HepG2 (cell line): ENCODE measurements around the gene SND1. TPM values are rescaled to one million over a fixed set of nuclear protein-coding genes. Genes with fewer than 3 reads are reported as not detected.

Experiments
- ARNT ChIP-seq: fragments of 450-650 bp; IDR thresholded peaks from 2 replicates; pipeline ENCODE4 v1.6.1; 2017
- ISX ChIP-seq: sonication (generic); formaldehyde crosslinking; conservative IDR thresholded peaks from 2 replicates; pipeline ENCODE4 v1.5.0; 2020; ENCODE audit warnings: missing genetic modification reagents
- MXD4 ChIP-seq: IDR thresholded peaks from 2 replicates; pipeline ENCODE4 v1.6.1; 2016; ENCODE audit warnings: mild to moderate bottlenecking, missing biosample characterization, missing genetic modification reagents
- POLR2AphosphoS5 ChIP-seq: IDR thresholded peaks from 2 replicates; pipeline ENCODE4 v1.6.1; 2012; ENCODE audit warnings: low read depth, low read length
- SOX6 ChIP-seq, 2 experiments: fragments of 450-650 bp in 1 of 2; sonication (generic) in 1 of 2; formaldehyde crosslinking in 1 of 2; IDR thresholded peaks; 2 replicates each; pipeline versions ENCODE4 v1.4.0 to v1.6.1; 2017 to 2020; ENCODE audit warnings: antibody characterized with exemption in 1 of 2, mild to moderate bottlenecking in 1 of 2, missing genetic modification reagents in 1 of 2
- TEAD3 ChIP-seq: optimal IDR thresholded peaks from 2 replicates; pipeline ENCODE3; 2016; ENCODE audit warnings: borderline replicate concordance
- ZNF629 ChIP-seq: sonication (generic); formaldehyde crosslinking; conservative IDR thresholded peaks from 2 replicates; pipeline ENCODE4 v1.5.0; 2020; ENCODE audit warnings: missing genetic modification reagents
- ZSCAN20 ChIP-seq: sonication (generic); formaldehyde crosslinking; IDR thresholded peaks from 2 replicates; pipeline ENCODE4 v1.4.0; 2020; ENCODE audit warnings: missing genetic modification reagents, mild to moderate bottlenecking, borderline replicate concordance
- polyA plus RNA-seq, 8 experiments: library from polyadenylated mRNA; depleted of rRNA in 3 of 8; stranded (reverse) in 7 of 8; unstranded in 1 of 8; fragments of >200 nt; fragmentation: Illumina TruSeq in 4 of 8; extraction: Trizol in 4 of 8; gene quantifications; 2 replicates each; pipeline versions ENCODE4 v1.2.1 to v1.2.3, GENCODE V29; 2011 to 2016; ENCODE audit warnings: low read depth in 4 of 8, missing spikeins in 1 of 8, mixed read lengths in 1 of 8; ENCODE audit not compliant: insufficient read depth in 1 of 8
- total RNA-seq, 5 experiments: library from RNA; depleted of rRNA; stranded (reverse); fragments of >200 nt; fragmentation: Illumina TruSeq; extraction: Trizol; gene quantifications; 2 replicates each; pipeline ENCODE4 v1.2.3, GENCODE V29; 2016; ENCODE audit warnings: low read depth in 1 of 5
- TF ChIP-seq, protein P1 (sequence below): sonication (generic); formaldehyde crosslinking; IDR thresholded peaks from 2 replicates; pipeline ENCODE4 v1.8.0; 2022; ENCODE audit warnings: missing genetic modification reagents, mild to moderate bottlenecking, moderate library complexity, borderline replicate concordance
- TF ChIP-seq, protein P2 (sequence below): sonication (generic); IDR thresholded peaks from 2 replicates; pipeline ENCODE4 v1.6.1; 2016; ENCODE audit warnings: low read depth, borderline replicate concordance

The SND1 gene
- total and polyA plus RNA-seq, 2 of the 13 experiments (the other 11 are each of a cell fraction or from before 2014, with no cell fraction given): 110 to 182 TPM

DNA sequence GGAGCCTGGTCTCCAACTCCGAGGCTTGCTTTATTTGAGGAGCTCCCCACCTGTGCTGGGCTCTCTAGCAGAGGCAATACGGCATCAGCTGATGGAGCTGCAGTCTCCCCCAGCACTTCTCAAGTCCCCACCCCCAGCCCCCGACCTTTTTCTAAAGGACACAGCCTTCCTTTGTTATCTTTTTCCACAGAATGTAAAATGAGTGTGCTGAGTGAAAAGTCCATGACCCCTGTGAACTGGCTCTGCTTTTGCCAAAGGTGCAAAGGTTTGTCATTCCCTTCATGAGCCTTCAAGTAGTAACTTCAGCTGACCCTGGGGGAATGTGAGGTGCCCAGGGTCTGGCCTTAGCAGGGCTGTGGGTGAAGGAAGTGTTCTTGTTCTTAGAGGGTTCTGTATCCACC is 353.8 kb downstream of the SND1 start (continued):
- TF ChIP-seq TEAD3 (CRISPR knock-in tag) (peak; percentile 61), POLR2AphosphoS5 (no peak), SOX6 (IDR thresholded peaks at IDR 0.05) (no peak), SOX6 (CRISPR knock-in tag; IDR thresholded peaks at IDR 0.05) (peak; percentile 94), ARNT (no peak), MXD4 (no peak), ISX (no peak), ZSCAN20 (CRISPR knock-in tag) (no peak), ZNF629 (CRISPR knock-in tag) (no peak)
- TF ChIP-seq, protein P1, sequence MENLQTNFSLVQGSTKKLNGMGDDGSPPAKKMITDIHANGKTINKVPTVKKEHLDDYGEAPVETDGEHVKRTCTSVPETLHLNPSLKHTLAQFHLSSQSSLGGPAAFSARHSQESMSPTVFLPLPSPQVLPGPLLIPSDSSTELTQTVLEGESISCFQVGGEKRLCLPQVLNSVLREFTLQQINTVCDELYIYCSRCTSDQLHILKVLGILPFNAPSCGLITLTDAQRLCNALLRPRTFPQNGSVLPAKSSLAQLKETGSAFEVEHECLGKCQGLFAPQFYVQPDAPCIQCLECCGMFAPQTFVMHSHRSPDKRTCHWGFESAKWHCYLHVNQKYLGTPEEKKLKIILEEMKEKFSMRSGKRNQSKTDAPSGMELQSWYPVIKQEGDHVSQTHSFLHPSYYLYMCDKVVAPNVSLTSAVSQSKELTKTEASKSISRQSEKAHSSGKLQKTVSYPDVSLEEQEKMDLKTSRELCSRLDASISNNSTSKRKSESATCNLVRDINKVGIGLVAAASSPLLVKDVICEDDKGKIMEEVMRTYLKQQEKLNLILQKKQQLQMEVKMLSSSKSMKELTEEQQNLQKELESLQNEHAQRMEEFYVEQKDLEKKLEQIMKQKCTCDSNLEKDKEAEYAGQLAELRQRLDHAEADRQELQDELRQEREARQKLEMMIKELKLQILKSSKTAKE (CRISPR knock-in tag): 0 out of 2 replicates have a peak, but pooled peaks have one; percentile 45
- TF ChIP-seq, protein P2, sequence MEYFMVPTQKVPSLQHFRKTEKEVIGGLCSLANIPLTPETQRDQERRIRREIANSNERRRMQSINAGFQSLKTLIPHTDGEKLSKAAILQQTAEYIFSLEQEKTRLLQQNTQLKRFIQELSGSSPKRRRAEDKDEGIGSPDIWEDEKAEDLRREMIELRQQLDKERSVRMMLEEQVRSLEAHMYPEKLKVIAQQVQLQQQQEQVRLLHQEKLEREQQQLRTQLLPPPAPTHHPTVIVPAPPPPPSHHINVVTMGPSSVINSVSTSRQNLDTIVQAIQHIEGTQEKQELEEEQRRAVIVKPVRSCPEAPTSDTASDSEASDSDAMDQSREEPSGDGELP: peak; percentile 96
